Measurements from ENCODE around the gene CARD9. TPM values are rescaled to one million over a fixed set of nuclear protein-coding genes. Genes with fewer than 3 reads are reported as not detected.

CARD9 gene
- total RNA-seq, 4 donors from 2014 or later, result 0.27 to 1.5 (median 0.74) TPM

DNA sequence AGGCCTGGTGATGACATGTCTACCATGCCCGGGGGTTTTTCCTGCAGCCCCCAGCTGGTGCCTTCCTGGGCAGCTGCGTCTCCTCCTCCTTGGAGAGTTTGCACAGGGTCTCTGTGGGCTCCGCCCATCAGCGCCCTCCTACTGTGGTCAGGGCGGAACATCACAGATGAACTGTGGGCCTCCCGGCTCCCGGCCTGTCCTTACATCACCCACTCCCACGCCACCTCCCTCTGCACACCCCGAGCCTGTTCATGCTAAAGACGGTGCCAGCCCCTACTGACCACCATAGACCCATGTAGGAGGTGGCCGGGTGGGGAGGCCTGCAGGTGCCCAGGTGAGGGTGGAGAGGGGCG lies 33.5 kb downstream of the CARD9 start:
- DNase-seq, result no peak
- Histone ChIP-seq H3K27ac (no peak overlapping the region), H3K4me3 (replicated peaks in 1 of 3) (no peak overlapping the region), H3K9me3 (no peaks in the 10 kb centered on the region), H3K36me3 (no peaks in the 10 kb centered on the region), H3K27me3 (no peaks in the 10 kb centered on the region), H3K4me1 (peaks cover 4 to 17% of the 10 kb centered on the region in 2 donors)
- TF ChIP-seq, protein P1, sequence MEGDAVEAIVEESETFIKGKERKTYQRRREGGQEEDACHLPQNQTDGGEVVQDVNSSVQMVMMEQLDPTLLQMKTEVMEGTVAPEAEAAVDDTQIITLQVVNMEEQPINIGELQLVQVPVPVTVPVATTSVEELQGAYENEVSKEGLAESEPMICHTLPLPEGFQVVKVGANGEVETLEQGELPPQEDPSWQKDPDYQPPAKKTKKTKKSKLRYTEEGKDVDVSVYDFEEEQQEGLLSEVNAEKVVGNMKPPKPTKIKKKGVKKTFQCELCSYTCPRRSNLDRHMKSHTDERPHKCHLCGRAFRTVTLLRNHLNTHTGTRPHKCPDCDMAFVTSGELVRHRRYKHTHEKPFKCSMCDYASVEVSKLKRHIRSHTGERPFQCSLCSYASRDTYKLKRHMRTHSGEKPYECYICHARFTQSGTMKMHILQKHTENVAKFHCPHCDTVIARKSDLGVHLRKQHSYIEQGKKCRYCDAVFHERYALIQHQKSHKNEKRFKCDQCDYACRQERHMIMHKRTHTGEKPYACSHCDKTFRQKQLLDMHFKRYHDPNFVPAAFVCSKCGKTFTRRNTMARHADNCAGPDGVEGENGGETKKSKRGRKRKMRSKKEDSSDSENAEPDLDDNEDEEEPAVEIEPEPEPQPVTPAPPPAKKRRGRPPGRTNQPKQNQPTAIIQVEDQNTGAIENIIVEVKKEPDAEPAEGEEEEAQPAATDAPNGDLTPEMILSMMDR (IDR thresholded peaks at IDR 0.05), result no peak
- TF ChIP-seq POLR2A (IDR thresholded peaks at IDR 0.05), result no peak
- 60 to 99% methylated on average over 1 to 11 of the region's 12 CpGs for WGBS, 2 donors
- intact Hi-C loops (cut with DNase I), result no loop called here

DNA sequence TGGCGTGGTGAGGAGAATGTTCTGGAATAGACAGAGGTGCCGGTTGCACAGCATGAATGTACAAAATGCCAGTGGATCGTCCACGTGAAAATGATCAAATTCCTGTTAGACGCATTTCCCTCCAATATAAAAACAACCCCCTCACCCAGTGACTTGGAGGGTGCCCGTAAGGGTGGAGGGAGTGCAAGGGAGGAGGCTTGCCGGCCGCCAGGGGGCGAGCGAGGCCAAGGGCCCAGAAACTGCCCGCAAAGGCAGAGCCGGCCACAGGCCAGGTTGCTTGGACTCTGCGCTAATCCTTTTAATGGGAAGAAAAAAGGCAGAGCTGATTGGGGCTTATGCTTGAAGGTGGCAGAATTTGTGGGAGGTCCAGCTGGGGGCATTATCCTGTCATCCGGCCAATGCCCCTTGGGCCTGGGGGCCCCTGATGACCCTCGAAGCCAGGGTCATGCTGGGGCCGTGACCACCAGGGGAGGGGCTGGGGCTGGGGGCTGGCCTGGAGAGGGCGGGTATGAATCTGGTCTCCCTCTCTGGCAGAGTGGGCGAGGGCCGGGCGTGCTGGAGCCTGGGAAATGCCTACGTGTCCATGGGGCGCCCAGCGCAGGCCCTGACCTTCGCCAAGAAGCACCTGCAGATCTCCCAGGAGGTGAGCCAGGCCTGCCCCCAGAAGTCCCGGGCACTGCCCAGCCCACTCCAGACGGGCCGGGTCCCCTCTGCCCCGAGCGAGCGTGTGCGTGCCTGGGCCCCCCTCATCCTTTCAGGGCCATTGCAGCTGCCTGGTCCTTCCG lies 34.1 kb downstream of the CARD9 start:
- WGBS, 2 donors, result 73 to 79% methylated on average over 25 to 30 of the region's 32 CpGs
- intact Hi-C loops (cut with DNase I), result no loop called here
- TF ChIP-seq, protein P1 (IDR thresholded peaks at IDR 0.05), result peak; percentile 63 to 87 (median 72)
- no peak for TF ChIP-seq POLR2A (IDR thresholded peaks at IDR 0.05)
- Histone ChIP-seq H3K27me3 (no peaks in the 10 kb centered on the region), H3K36me3 (no peaks in the 10 kb centered on the region), H3K4me3 (replicated peaks in 1 of 3) (no peak overlapping the region), H3K4me1 (peaks cover 4 to 13% of the 10 kb centered on the region in 2 donors), H3K27ac (no peak overlapping the region), H3K9me3 (no peaks in the 10 kb centered on the region)
- peak; percentile 67 to 70 for DNase-seq

DNA sequence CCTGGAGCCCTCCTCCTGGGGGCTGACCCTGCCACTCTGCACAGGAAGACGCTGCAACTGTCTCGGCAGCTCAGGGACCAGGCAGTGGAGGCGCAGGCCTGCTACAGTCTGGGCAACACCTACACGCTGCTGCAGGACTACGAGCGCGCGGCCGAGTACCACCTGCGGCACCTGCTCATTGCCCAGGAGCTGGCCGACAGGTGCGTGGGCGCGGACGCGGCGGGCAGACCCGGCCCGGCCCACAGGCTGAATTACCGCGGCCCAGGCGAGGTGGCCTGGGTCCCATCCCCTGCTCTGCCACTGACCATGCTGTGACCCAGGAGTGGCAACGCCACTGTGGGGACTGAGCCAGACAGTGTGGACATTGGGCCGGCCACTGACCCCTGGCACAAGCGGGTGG lies 35.0 kb downstream of the CARD9 start:
- Histone ChIP-seq H3K9me3 (no peaks in the 10 kb centered on the region), H3K4me3 (replicated peaks in 1 of 3) (no peak overlapping the region), H3K4me1 (peaks cover 4 to 13% of the 10 kb centered on the region in 2 donors), H3K36me3 (no peaks in the 10 kb centered on the region), H3K27ac (no peak overlapping the region), H3K27me3 (no peaks in the 10 kb centered on the region)
- TF ChIP-seq, protein P1 (IDR thresholded peaks at IDR 0.05), result no peak
- TF ChIP-seq POLR2A (IDR thresholded peaks at IDR 0.05), result no peak
- intact Hi-C loops (cut with DNase I), result no loop called here
- no peak for DNase-seq
- WGBS, 2 donors, result 100% methylated on average over 1 to 6 of the region's 25 CpGs

DNA sequence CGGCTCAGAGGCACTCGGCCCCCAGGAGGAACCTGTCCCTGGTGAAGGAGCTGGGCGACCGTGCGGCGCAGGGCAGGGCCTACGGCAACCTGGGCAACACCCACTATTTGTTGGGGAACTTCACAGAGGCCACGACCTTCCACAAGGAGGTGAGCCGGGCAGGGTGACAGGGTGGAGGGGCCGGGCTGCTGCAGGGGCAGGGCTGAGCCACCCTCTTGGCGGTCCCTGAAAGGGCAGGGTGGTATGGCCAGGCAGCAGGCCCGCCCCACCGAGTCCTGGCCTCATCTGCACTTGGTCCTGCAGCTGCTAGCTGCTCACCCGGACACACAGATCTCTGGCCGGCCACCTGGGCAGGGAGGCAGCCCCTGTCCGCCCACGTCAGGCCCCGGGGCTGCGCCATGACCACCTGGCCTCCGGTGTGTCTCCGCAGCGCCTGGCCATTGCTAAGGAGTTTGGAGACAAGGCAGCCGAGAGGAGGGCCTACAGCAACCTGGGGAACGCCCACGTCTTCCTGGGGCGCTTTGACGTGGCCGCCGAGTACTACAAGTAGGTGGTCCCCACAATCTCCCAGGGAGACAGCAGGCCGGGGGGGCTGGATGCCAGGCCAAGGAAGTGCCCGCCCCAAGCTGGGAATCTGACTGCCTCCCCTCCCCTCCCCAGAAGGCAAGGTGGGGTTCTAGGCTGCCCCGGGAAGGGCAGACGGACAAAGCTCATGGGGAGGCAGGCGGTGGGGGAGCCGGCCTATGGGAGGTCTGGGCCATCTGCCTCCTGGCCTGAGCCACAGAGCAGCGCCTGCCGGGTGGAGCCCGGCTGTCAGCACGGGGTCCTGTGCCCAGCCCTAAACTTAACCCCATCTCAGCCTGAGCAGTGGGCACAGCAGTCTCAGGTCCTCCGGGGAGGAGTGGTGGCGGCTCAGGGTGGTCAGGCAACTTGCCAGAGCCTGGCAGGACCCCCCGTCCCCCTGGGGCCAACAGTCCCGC lies 35.8 kb downstream of the CARD9 start:
- Histone ChIP-seq H3K36me3 (no peaks in the 10 kb centered on the region), H3K27ac (no peak overlapping the region)

More for the DNA sequence above, 35.8 kb downstream of the CARD9 start:
- Histone ChIP-seq H3K4me1 (peaks cover 4 to 8% of the 10 kb centered on the region in 2 donors), H3K4me3 (replicated peaks in 1 of 3) (no peak overlapping the region), H3K9me3 (no peaks in the 10 kb centered on the region), H3K27me3 (no peaks in the 10 kb centered on the region)
- TF ChIP-seq, protein P1 (IDR thresholded peaks at IDR 0.05), result no peak
- no peak for TF ChIP-seq POLR2A (IDR thresholded peaks at IDR 0.05)
- intact Hi-C loops (cut with DNase I), result no loop called here
- DNase-seq, result no peak
- 93 to 100% methylated on average over 2 to 9 of the region's 43 CpGs for whole genome bisulfite sequencing, 2 donors

All from thyroid gland (tissue), 4 donors.